Gastroesophageal sphincter (tissue), 4 donors: ENCODE measurements around the gene APBA2. TPM values are rescaled to one million over a fixed set of nuclear protein-coding genes. Genes with fewer than 3 reads are reported as not detected.

Experiments used
- ATAC-seq: fragments of 150-250 bp; one replicate; pipeline ENCODE4 v1.9.1; 2016; ENCODE audit warnings: mild to moderate bottlenecking, moderate library complexity
- H3K27ac ChIP-seq, 4 donors: fragments of 200-600 bp; sonication (generic) in 3 of 4; 1 replicate in 3 of 4; 2 replicates in 1 of 4; pipeline ENCODE4 v1.5.1; 2016 to 2019
- H3K27me3 ChIP-seq: fragments of 200-600 bp; sonication (generic); one replicate; pipeline ENCODE4 v1.5.1; 2019
- H3K36me3 ChIP-seq, 2 donors: fragments of 200-600 bp; sonication (generic); one replicate each; pipeline ENCODE4 v1.5.1; 2019; ENCODE audit warnings: control low read depth in 1 of 2
- H3K4me1 ChIP-seq, 3 donors: fragments of 200-600 bp; sonication (generic); 1 replicate in 2 of 3; 2 replicates in 1 of 3; pipeline ENCODE4 v1.5.1; 2016 to 2019; ENCODE audit warnings: control low read depth in 2 of 3
- H3K4me3 ChIP-seq, 2 donors: fragments of 200-600 bp; sonication (generic); one replicate each; pipeline ENCODE4 v1.5.1; 2019; ENCODE audit warnings: mild to moderate bottlenecking in 1 of 2, moderate library complexity in 1 of 2
- H3K9me3 ChIP-seq, 3 donors: fragments of 200-600 bp; sonication (generic); one replicate each; pipeline ENCODE4 v1.5.1; 2017 to 2019; ENCODE audit warnings: control low read depth in 2 of 3
- CTCF ChIP-seq, 4 experiments: fragments of 200-600 bp in 2 of 4; fragments of 450-650 bp in 2 of 4; sonication (generic) in 1 of 4; IDR thresholded peaks; one replicate each; pipeline ENCODE4 v1.5.1; 2017 to 2019; ENCODE audit warnings: antibody characterized with exemption in 4 of 4, mild to moderate bottlenecking in 2 of 4, moderate library complexity in 2 of 4
- EP300 ChIP-seq: sonication (generic); formaldehyde crosslinking; IDR thresholded peaks from one replicate; pipeline ENCODE4 v1.6.1; 2017; ENCODE audit warnings: antibody characterized with exemption, mild to moderate bottlenecking
- POLR2A ChIP-seq, 2 donors: fragments of 450-650 bp; IDR thresholded peaks; one replicate each; pipeline ENCODE4 v1.6.1; 2017; ENCODE audit warnings: antibody characterized with exemption in 2 of 2, mild to moderate bottlenecking in 2 of 2, moderate library complexity in 1 of 2
- POLR2AphosphoS5 ChIP-seq: sonication (generic); formaldehyde crosslinking; IDR thresholded peaks from one replicate; pipeline ENCODE4 v1.6.1; 2017; ENCODE audit warnings: antibody characterized with exemption
- WGBS, 2 donors: methylation state at CpG; one replicate each; pipeline ENCODE4 v1.1.5; 2018; ENCODE audit warnings: low coverage in 1 of 2; 5-methylcytosine and 5-hydroxymethylcytosine counted together
- total RNA-seq, 4 donors: library from RNA; depleted of rRNA; stranded (reverse); fragments of >200 nt; gene quantifications; one replicate each; pipeline ENCODE4 v1.1.0, GENCODE V29; 2016

Gene APBA2
- total RNA-seq, 4 donors from 2014 or later = 3.1 to 14.9 (median 4.2) TPM

- H3K27ac ChIP-seq = no peak overlapping the region
- H3K27me3 ChIP-seq = no peaks in the 10 kb centered on the region
- H3K4me1 ChIP-seq = no peaks in the 10 kb centered on the region
- no peaks in the 10 kb centered on the region for H3K9me3 ChIP-seq
- no peak for TF ChIP-seq EP300
- no peak for TF ChIP-seq POLR2AphosphoS5
- no peak for TF ChIP-seq CTCF (IDR thresholded peaks at IDR 0.05)
- no peak for TF ChIP-seq POLR2A (IDR thresholded peaks at IDR 0.05)
- ATAC-seq = no peak
- no peaks in the 10 kb centered on the region for H3K36me3 ChIP-seq
- 91 to 96% methylated on average over 2 to 5 of the region's 5 CpGs for WGBS, 2 donors
- H3K4me3 ChIP-seq = no peak overlapping the region
Observed at GRCh38 chr15:28927043-28927442, 41.3 kb downstream of the APBA2 start.

DNA sequence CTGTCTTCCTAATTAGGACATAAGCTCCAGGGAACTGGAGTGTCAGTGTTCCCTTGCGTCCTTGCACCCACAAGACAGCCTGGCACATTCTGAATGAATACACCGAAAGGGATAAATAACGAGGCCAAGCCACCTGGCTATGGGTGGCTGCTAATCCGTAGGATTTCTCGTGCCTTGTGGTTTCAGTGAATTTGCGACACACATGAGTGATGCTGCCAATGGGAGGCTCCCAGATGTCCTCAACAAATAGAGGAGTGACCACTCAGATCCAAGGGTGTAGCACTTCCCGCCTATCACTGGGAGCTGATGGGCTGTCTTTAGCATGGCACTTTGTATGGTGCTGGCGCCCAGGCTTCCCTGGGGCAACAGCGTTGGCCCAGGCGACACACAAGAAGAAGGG is 43.4 kb downstream of the APBA2 start:
- Histone ChIP-seq H3K4me1 (no peaks in the 10 kb centered on the region), H3K27me3 (no peaks in the 10 kb centered on the region), H3K4me3 (no peak overlapping the region), H3K27ac (no peak overlapping the region), H3K9me3 (no peaks in the 10 kb centered on the region), H3K36me3 (no peaks in the 10 kb centered on the region)
- 91% methylated on average over 5 of the region's 10 CpGs; no CpG with 5 or more reads in 1 of the 2 donors for WGBS, 2 donors
- no peak for TF ChIP-seq POLR2AphosphoS5
- TF ChIP-seq CTCF (IDR thresholded peaks at IDR 0.05) = no peak
- TF ChIP-seq POLR2A (IDR thresholded peaks at IDR 0.05) = no peak
- TF ChIP-seq EP300 = no peak
- ATAC-seq = no peak

DNA sequence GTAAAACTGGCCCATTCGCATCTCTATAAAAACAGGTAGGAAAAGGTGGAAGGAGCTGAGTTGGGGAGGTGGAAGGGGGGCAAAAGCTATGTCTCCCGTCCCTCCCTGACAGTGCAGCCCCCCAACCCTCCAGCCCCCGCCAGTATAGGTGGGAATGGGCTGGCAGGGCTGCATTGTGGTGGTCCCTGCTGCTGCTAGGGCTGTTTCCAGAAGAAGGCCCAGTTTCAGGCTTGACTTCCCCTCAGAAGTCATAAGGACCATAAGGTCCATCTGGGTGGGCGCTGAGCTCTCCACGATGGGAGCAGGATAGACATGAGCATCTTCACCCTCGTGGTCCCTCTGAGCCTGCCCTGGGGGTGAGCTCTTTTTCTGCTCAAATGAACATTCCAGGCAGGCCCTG is 44.2 kb downstream of the APBA2 start:
- no peak overlapping the region for H3K27ac ChIP-seq
- no peaks in the 10 kb centered on the region for H3K9me3 ChIP-seq
- no peaks in the 10 kb centered on the region for H3K36me3 ChIP-seq
- ATAC-seq = no peak
- WGBS, 2 donors = 68 to 82% methylated on average over 2 to 3 of the region's 6 CpGs
- H3K4me1 ChIP-seq = no peaks in the 10 kb centered on the region
- TF ChIP-seq POLR2AphosphoS5 = no peak
- TF ChIP-seq EP300 = no peak
- TF ChIP-seq CTCF (IDR thresholded peaks at IDR 0.05) = no peak
- no peak for TF ChIP-seq POLR2A (IDR thresholded peaks at IDR 0.05)
- H3K27me3 ChIP-seq = no peaks in the 10 kb centered on the region
- H3K4me3 ChIP-seq = no peak overlapping the region

DNA sequence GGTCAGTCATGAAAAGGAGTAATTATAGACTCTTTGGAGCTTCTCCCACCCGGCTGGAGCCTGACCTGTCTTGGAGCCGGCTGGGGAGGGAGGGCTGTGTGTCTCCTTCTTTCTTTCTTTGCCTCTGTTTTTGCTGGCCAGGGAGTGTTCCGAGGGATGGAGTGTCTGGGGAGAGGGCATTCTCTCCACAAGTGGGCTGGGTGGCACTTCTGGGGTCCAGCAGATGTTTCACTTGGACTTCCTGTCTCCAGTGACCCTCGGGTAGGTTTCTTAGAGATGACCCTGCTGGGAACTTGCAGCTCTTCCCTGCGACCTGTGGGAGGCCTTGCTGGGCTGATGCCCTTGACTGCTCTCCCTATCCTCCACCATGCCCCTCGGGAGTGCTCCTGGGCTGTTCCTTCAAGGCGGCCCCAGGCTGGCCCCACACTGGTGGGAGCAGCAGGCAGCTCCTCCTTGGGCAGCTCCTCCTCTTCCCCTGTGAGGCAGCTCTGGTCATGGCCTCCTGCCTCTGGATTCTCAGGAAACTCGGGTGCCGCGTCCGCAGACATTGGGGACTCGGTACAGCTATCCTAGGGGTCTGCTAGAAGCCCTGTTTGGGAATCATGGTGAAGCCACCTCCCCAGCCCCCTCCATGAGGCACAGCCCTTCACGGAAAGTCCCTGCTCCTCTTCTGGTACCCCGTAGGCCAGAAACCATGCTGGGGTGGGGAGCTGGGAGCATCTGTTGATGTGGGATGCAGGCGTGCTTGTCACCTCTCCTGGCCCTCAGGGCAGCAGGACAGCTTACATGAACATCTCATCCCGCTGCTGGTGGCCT is 44.9 kb downstream of the APBA2 start:
- Histone ChIP-seq H3K4me1 (no peaks in the 10 kb centered on the region), H3K27me3 (no peaks in the 10 kb centered on the region), H3K4me3 (no peak overlapping the region), H3K27ac (no peak overlapping the region), H3K36me3 (no peaks in the 10 kb centered on the region), H3K9me3 (no peaks in the 10 kb centered on the region)
- TF ChIP-seq POLR2A (IDR thresholded peaks at IDR 0.05) = no peak
- no peak for TF ChIP-seq POLR2AphosphoS5
- no peak for TF ChIP-seq EP300
- TF ChIP-seq CTCF (IDR thresholded peaks at IDR 0.05) = no peak
- ATAC-seq = no peak
- 85 to 100% methylated on average over 1 to 4 of the region's 16 CpGs for WGBS, 2 donors

GRCh38 chr15:28931828-28932227 is 46.1 kb downstream of the APBA2 start:
- Histone ChIP-seq H3K27me3 (no peaks in the 10 kb centered on the region), H3K9me3 (no peaks in the 10 kb centered on the region), H3K4me1 (no peaks in the 10 kb centered on the region), H3K4me3 (no peak overlapping the region), H3K36me3 (no peaks in the 10 kb centered on the region), H3K27ac (no peak overlapping the region)
- TF ChIP-seq CTCF (IDR thresholded peaks at IDR 0.05) (no peak), POLR2A (IDR thresholded peaks at IDR 0.05) (no peak), POLR2AphosphoS5 (no peak), EP300 (no peak)
- WGBS, 2 donors = 81 to 100% methylated on average over 1 to 2 of the region's 4 CpGs
- no peak for ATAC-seq
